Panc1 (cell line): ENCODE results near the gene AP5B1.

Experiments used
- TF ChIP-seq, protein P1 (sequence below): fragments of 450-650 bp; IDR thresholded peaks from 2 replicates; pipeline ENCODE4 v1.5.1; 2017; ENCODE audit warnings: mild to moderate bottlenecking
- TF ChIP-seq, protein P2 (sequence below), 2 experiments: IDR thresholded peaks; 2 replicates each; pipeline ENCODE4 v1.6.1; 2011 to 2012; ENCODE audit warnings: low read depth in 2 of 2, control low read depth in 1 of 2, low read length in 1 of 2, mild to moderate bottlenecking in 1 of 2, moderate library complexity in 1 of 2; ENCODE audit not compliant: insufficient read depth in 1 of 2

DNA sequence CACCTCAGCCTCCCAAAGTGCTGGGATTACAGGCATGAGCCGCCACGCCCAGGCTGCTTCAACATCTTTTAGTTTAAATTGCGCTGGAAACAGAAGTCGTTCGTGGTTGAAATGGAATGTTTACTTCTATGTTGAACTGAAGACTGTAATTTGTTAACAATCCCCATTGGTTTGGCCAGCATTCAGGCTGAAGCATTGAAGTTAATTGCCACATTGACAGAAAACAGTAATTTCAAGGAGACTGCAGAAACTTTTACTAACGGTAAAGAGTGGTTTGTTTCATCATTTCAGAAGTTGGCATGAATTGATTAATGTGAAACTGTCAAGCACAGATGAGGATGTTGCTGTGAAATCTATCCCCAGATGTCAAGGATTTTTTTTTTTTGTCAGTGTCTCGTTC lies 14.2 kb downstream of the AP5B1 start:
- TF ChIP-seq, protein P1, sequence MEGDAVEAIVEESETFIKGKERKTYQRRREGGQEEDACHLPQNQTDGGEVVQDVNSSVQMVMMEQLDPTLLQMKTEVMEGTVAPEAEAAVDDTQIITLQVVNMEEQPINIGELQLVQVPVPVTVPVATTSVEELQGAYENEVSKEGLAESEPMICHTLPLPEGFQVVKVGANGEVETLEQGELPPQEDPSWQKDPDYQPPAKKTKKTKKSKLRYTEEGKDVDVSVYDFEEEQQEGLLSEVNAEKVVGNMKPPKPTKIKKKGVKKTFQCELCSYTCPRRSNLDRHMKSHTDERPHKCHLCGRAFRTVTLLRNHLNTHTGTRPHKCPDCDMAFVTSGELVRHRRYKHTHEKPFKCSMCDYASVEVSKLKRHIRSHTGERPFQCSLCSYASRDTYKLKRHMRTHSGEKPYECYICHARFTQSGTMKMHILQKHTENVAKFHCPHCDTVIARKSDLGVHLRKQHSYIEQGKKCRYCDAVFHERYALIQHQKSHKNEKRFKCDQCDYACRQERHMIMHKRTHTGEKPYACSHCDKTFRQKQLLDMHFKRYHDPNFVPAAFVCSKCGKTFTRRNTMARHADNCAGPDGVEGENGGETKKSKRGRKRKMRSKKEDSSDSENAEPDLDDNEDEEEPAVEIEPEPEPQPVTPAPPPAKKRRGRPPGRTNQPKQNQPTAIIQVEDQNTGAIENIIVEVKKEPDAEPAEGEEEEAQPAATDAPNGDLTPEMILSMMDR: no peak
- TF ChIP-seq, protein P2, sequence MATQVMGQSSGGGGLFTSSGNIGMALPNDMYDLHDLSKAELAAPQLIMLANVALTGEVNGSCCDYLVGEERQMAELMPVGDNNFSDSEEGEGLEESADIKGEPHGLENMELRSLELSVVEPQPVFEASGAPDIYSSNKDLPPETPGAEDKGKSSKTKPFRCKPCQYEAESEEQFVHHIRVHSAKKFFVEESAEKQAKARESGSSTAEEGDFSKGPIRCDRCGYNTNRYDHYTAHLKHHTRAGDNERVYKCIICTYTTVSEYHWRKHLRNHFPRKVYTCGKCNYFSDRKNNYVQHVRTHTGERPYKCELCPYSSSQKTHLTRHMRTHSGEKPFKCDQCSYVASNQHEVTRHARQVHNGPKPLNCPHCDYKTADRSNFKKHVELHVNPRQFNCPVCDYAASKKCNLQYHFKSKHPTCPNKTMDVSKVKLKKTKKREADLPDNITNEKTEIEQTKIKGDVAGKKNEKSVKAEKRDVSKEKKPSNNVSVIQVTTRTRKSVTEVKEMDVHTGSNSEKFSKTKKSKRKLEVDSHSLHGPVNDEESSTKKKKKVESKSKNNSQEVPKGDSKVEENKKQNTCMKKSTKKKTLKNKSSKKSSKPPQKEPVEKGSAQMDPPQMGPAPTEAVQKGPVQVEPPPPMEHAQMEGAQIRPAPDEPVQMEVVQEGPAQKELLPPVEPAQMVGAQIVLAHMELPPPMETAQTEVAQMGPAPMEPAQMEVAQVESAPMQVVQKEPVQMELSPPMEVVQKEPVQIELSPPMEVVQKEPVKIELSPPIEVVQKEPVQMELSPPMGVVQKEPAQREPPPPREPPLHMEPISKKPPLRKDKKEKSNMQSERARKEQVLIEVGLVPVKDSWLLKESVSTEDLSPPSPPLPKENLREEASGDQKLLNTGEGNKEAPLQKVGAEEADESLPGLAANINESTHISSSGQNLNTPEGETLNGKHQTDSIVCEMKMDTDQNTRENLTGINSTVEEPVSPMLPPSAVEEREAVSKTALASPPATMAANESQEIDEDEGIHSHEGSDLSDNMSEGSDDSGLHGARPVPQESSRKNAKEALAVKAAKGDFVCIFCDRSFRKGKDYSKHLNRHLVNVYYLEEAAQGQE (IDR thresholded peaks at IDR 0.05; ENCODE audit: insufficient read depth in 1 of 2, low read depth in 2 of 2, low read length in 1 of 2): no peak
